PFSK-1 (cell line): ENCODE results near the gene LMX1A.
A peak's percentile ranks its signal among the peaks of the same experiment; 100 is the strongest.

Source experiments
- FOXP2 ChIP-seq: optimal IDR thresholded peaks from 2 replicates; pipeline ENCODE3; 2011; ENCODE audit warnings: borderline replicate concordance, control low read depth, inconsistent platforms; ENCODE audit not compliant: insufficient read depth; ENCODE audit errors: extremely low read length, extremely low read depth
- POLR2AphosphoS5 ChIP-seq: IDR thresholded peaks from 2 replicates; pipeline ENCODE4 v1.6.1; 2012; ENCODE audit warnings: low read depth, mild to moderate bottlenecking, control low read depth, low read length, moderate library complexity
- SIN3A ChIP-seq: IDR thresholded peaks from 2 replicates; pipeline ENCODE4 v1.6.1; 2012; ENCODE audit warnings: mild to moderate bottlenecking, low read length, moderate library complexity, borderline replicate concordance; ENCODE audit not compliant: insufficient read depth
- TAF1 ChIP-seq: IDR thresholded peaks from 2 replicates; pipeline ENCODE4 v1.6.1; 2012; ENCODE audit warnings: low read length, control low read depth, borderline replicate concordance; ENCODE audit not compliant: insufficient read depth
- TF ChIP-seq, protein P1 (sequence below), 2 experiments: IDR thresholded peaks; 2 replicates each; pipeline versions ENCODE4 v1.6.1 to v1.8.0; 2011 to 2012; ENCODE audit warnings: low read depth in 2 of 2, low read length in 2 of 2, control low read depth in 1 of 2, inconsistent platforms in 1 of 2, mild to moderate bottlenecking in 1 of 2, moderate library complexity in 1 of 2; ENCODE audit not compliant: insufficient read depth in 1 of 2

The LMX1A gene

GRCh38 chr1:165234149-165234548, 122.4 kb downstream of the LMX1A start:
- TF ChIP-seq FOXP2 (no peak), TAF1 (no peak), POLR2AphosphoS5 (no peak), SIN3A (no peak)
- TF ChIP-seq, protein P1, sequence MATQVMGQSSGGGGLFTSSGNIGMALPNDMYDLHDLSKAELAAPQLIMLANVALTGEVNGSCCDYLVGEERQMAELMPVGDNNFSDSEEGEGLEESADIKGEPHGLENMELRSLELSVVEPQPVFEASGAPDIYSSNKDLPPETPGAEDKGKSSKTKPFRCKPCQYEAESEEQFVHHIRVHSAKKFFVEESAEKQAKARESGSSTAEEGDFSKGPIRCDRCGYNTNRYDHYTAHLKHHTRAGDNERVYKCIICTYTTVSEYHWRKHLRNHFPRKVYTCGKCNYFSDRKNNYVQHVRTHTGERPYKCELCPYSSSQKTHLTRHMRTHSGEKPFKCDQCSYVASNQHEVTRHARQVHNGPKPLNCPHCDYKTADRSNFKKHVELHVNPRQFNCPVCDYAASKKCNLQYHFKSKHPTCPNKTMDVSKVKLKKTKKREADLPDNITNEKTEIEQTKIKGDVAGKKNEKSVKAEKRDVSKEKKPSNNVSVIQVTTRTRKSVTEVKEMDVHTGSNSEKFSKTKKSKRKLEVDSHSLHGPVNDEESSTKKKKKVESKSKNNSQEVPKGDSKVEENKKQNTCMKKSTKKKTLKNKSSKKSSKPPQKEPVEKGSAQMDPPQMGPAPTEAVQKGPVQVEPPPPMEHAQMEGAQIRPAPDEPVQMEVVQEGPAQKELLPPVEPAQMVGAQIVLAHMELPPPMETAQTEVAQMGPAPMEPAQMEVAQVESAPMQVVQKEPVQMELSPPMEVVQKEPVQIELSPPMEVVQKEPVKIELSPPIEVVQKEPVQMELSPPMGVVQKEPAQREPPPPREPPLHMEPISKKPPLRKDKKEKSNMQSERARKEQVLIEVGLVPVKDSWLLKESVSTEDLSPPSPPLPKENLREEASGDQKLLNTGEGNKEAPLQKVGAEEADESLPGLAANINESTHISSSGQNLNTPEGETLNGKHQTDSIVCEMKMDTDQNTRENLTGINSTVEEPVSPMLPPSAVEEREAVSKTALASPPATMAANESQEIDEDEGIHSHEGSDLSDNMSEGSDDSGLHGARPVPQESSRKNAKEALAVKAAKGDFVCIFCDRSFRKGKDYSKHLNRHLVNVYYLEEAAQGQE (IDR thresholded peaks at IDR 0.05; ENCODE audit: insufficient read depth in 1 of 2, low read depth in 2 of 2, low read length in 2 of 2): no peak

GRCh38 chr1:165228676-165229075, 127.8 kb downstream of the LMX1A start:
- no peak for TF ChIP-seq POLR2AphosphoS5
- TF ChIP-seq, protein P1 (IDR thresholded peaks at IDR 0.05; ENCODE audit: insufficient read depth in 1 of 2, low read depth in 2 of 2, low read length in 2 of 2): peak; percentile 66 to 93
- no peak for TF ChIP-seq SIN3A

GRCh38 chr1:165228111-165228655, 128.3 kb downstream of the LMX1A start:
- TF ChIP-seq FOXP2: no peak
- TF ChIP-seq SIN3A: no peak
- no peak for TF ChIP-seq POLR2AphosphoS5
- TF ChIP-seq TAF1: no peak

DNA sequence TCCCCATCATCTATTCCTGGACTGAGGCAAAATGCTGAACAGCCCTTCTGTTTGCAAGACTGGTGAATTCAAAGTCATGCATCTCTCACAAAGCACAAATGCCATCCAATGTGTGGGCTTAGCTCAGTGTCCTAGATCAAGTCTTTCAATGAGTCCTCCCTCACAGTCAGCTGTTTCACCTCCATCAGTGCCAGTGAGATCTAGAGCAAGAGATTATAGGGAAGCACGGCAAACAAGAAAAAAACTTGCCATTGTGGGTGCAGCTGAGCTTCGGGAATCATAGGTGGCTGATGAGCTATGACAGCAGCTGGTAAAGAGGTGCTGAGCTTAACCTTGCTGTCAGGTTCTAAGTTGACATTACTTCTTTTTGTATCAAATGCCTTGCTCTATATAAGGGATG, 130.2 kb downstream of the LMX1A start:
- TF ChIP-seq, protein P1 (IDR thresholded peaks at IDR 0.05; ENCODE audit: insufficient read depth in 1 of 2, low read depth in 2 of 2, low read length in 2 of 2): no peak
- TF ChIP-seq POLR2AphosphoS5: no peak
- no peak for TF ChIP-seq TAF1
- no peak for TF ChIP-seq SIN3A

DNA sequence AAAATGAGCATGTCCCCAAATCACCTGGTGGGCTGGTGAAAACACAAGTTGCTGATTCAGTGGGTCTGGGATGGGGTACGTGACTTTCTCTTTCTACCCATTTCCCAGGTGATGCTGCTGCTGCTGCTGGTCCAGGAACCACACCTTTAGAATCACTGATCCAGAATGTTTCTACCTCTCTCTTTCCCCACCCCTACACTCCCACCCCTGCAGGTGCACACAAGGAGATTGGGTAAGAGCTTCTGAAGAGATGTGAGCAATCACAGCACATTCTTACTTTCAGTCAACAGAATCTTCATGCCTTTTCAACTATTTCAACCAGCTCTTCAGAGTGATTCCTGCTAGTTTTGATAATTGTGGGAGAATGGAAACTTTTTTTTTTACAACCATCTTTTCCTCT, 130.9 kb downstream of the LMX1A start:
- no peak for TF ChIP-seq FOXP2
- no peak for TF ChIP-seq SIN3A
- TF ChIP-seq TAF1: no peak
- TF ChIP-seq POLR2AphosphoS5: no peak
- TF ChIP-seq, protein P1 (IDR thresholded peaks at IDR 0.05; ENCODE audit: insufficient read depth in 1 of 2, low read depth in 2 of 2, low read length in 2 of 2): no peak
